T-helper 1 cell (primary cell): ENCODE data around the gene NOX5.

Experiments used
- DNase-seq, 5 donors: peaks; one replicate each; pipeline ENCODE4 v3.0.0-alpha.2; 2012 to 2020

Gene NOX5

GRCh38 chr15:69107025-69107620 is 92.6 kb downstream of the NOX5 start:
- peak in 1 of 5 donors; percentile 18 for DNase-seq
